Activated CD4-positive, alpha-beta T cell treated with anti-CD3 and anti-CD28 coated beads for 1 hour (primary cell): ENCODE data around the gene PPP2CA.
A peak's percentile ranks its signal among the peaks of the same experiment; 100 is the strongest.

Source experiments
- DNase-seq: peaks from one replicate; pipeline ENCODE4 v3.0.0-alpha.2; 2020

PPP2CA gene

GRCh38 chr5:134145779-134146581, 79.9 kb downstream of the PPP2CA start:
- peak; percentile 72 for DNase-seq

- DNase-seq, result no peak
Measured at GRCh38 chr5:134145041-134145757, 80.7 kb downstream of the PPP2CA start.
